ENCODE measurements around the gene MSRB3. TPM values are rescaled to one million over a fixed set of nuclear protein-coding genes. Genes with fewer than 3 reads are reported as not detected.

The MSRB3 gene
- total RNA-seq (10 to 100 TPM; 48.3 to 64.1 (median 56.6) TPM), polyA plus RNA-seq (10 to 100 TPM; 15.4 to 43.6 (median 34.5) TPM)
- long read RNA-seq, donor 1, full-length matches to known transcripts: 80 of 92 reads
- long read RNA-seq, donor 1, partial matches to known transcripts: 1 of 92 reads
- long read RNA-seq, donor 1, other reads (novel, unspliced or antisense): 11 of 92 reads
- long read RNA-seq, donor 2, full-length matches to known transcripts: 219 of 254 reads
- long read RNA-seq, donor 2, partial matches to known transcripts: 4 of 254 reads
- long read RNA-seq, donor 2, other reads (novel, unspliced or antisense): 31 of 254 reads

DNA sequence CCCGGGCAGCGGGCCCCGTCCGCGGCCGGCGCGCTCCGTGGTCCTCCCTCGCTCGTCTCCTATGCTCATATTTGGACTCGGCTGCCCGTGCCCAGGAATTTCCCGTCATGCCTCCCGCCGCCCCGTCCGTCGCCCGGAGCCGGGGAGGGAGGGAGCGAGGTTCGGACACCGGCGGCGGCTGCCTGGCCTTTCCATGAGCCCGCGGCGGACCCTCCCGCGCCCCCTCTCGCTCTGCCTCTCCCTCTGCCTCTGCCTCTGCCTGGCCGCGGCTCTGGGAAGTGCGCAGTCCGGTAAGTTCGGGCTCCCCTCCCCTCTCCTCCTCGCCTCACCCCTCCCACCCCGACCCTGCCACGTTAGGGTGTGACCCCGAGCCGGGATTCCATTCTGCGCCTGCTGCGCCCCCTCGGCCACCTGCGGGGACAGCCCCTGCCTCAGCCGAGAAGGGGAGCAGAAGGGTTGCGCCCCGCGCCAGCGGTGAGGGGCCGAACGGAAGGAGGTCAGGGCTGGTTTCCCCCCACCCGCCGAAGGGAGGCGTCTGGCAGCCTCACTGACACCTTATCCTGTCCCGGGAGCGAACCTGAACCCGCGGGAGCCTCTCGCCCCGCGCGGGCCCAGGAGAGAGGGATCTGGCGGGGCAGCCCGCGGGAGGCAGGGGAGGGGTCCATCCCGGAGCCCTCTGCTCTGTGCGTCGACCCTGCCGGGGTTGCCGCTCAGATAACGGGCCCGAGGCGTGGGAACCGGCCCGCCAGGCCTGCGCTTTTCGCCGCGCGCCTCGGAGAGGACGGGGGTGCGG is at the start of gene MSRB3:
Gene MSRB3, plus strand, starts transcription at position 108 of the 793 bp plus-strand sequence. CDS start 29,897 bp downstream, outside the sequence.
- Histone ChIP-seq H3K36me3 (ENCODE audit: insufficient read depth in 1 of 2, low read depth in 1 of 2) (no peaks in the 10 kb centered on the region), H3K27ac (peak within 1 kb of the TSS; percentile 93), H3K4me3 (peak within 1 kb of the TSS; percentile 90), H3K4me1 (peaks cover 26% of the 10 kb centered on the region), H3K9me3 (no peaks in the 10 kb centered on the region), H3K27me3 (ENCODE audit: insufficient read depth in 3 of 3, low read length in 2 of 3) (no peaks in the 10 kb centered on the region)
- DNase-seq: peak; percentile 79 to 89
- intact Hi-C loops (cut with DNase I): loop anchor here in 1 of 2 donors (10.0 kb wide), 1 partner anchor 94 kb away; no protein-coding TSS in a partner anchor
- ATAC-seq: peak; percentile 94 to 97 (median 95)
- 1% methylated on average over 36 to 85 of the region's 85 CpGs for WGBS, 3 donors
- TF ChIP-seq, protein P1, sequence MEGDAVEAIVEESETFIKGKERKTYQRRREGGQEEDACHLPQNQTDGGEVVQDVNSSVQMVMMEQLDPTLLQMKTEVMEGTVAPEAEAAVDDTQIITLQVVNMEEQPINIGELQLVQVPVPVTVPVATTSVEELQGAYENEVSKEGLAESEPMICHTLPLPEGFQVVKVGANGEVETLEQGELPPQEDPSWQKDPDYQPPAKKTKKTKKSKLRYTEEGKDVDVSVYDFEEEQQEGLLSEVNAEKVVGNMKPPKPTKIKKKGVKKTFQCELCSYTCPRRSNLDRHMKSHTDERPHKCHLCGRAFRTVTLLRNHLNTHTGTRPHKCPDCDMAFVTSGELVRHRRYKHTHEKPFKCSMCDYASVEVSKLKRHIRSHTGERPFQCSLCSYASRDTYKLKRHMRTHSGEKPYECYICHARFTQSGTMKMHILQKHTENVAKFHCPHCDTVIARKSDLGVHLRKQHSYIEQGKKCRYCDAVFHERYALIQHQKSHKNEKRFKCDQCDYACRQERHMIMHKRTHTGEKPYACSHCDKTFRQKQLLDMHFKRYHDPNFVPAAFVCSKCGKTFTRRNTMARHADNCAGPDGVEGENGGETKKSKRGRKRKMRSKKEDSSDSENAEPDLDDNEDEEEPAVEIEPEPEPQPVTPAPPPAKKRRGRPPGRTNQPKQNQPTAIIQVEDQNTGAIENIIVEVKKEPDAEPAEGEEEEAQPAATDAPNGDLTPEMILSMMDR (IDR thresholded peaks at IDR 0.05): no peak

DNA sequence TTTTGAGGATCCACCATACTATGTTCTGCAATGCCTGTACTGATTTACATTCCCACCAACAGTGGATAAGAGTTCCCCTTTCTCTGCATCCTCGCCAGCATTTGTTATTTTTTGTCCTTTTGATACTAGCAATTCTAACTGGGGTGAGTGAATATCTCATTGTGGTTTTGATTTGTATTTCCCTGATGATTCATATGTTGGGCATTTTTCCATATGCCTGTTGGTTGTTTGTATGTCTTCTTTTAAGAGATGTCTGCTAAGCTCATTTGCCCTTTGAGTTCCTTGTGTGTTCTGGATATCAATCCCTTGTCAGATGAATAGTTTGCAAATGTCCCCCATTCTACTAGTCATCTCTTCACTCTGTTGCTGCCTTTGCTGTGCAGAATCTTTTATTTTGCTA is 49.0 kb upstream of the MSRB3 start:
- ATAC-seq: no peak
- Histone ChIP-seq H3K4me3 (no peak overlapping the region), H3K4me1 (peaks cover 5% of the 10 kb centered on the region), H3K27ac (no peak overlapping the region), H3K27me3 (ENCODE audit: insufficient read depth in 3 of 3, low read length in 2 of 3) (no peaks in the 10 kb centered on the region), H3K9me3 (peaks cover 14% of the 10 kb centered on the region), H3K36me3 (ENCODE audit: insufficient read depth in 1 of 2, low read depth in 1 of 2) (peaks cover 0 to 7% of the 10 kb centered on the region in 2 donors)
- TF ChIP-seq, protein P1 (IDR thresholded peaks at IDR 0.05): no peak
- WGBS, 3 donors: 83 to 88% (median 84%) methylated on average over 1 of the region's 1 CpG
- intact Hi-C loops (cut with DNase I): no loop called here
- no peak for DNase-seq

- DNase-seq: no peak
- peaks cover 5% of the 10 kb centered on the region for H3K4me1 ChIP-seq
- peaks cover 0 to 7% of the 10 kb centered on the region in 2 donors for H3K36me3 ChIP-seq (ENCODE audit: insufficient read depth in 1 of 2, low read depth in 1 of 2)
- ATAC-seq: no peak
- H3K9me3 ChIP-seq: peaks cover 14% of the 10 kb centered on the region
- H3K27me3 ChIP-seq (ENCODE audit: insufficient read depth in 3 of 3, low read length in 2 of 3): no peaks in the 10 kb centered on the region
- intact Hi-C loops (cut with DNase I): loop anchor here (2.0 to 10.0 kb wide), 3 partner anchors 60 to 342 kb away; no protein-coding TSS in a partner anchor
- TF ChIP-seq, protein P1 (IDR thresholded peaks at IDR 0.05): peak; percentile 49
- no peak overlapping the region for H3K27ac ChIP-seq
- no peak overlapping the region for H3K4me3 ChIP-seq
- 26 to 34% (median 28%) methylated on average over 3 of the region's 3 CpGs for WGBS, 3 donors
Measured at GRCh38 chr12:65232476-65233077, 45.9 kb upstream of the MSRB3 start.

DNA sequence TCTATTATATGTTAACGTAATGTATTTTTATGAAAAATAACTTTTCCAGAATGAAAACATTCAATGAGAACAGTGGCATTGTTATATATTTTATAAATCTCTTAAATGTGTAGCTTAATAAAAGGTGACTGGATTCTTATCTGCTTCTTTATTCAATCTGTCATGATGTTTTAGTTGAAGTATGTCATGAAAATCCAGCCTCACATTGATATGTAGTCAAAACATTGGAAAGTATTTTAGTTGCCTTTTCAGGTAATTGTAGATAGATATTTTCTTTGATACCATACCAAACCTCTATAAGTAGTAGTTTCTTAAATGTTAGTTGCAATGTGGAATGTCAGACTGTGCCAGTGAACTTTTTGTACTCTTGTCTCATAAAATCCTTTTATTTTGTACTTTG is 41.3 kb upstream of the MSRB3 start:
- intact Hi-C loops (cut with DNase I): loop anchor here in 1 of 2 donors (10.0 kb wide), 1 partner anchor 342 kb away; no protein-coding TSS in a partner anchor
- H3K4me1 ChIP-seq: peaks cover 3% of the 10 kb centered on the region
- 98 to 99% (median 98%) methylated on average over 1 of the region's 1 CpG for WGBS, 3 donors
- ATAC-seq (no peak), DNase-seq (no peak)
- H3K9me3 ChIP-seq: no peaks in the 10 kb centered on the region
- TF ChIP-seq, protein P1 (IDR thresholded peaks at IDR 0.05): no peak
- H3K27me3 ChIP-seq (ENCODE audit: insufficient read depth in 3 of 3, low read length in 2 of 3): no peaks in the 10 kb centered on the region
- no peak overlapping the region for H3K4me3 ChIP-seq
- H3K36me3 ChIP-seq (ENCODE audit: insufficient read depth in 1 of 2, low read depth in 1 of 2): peaks cover 0 to 29% of the 10 kb centered on the region in 2 donors
- H3K27ac ChIP-seq: no peak overlapping the region
